Pancreas (tissue), 10 donors: Measurements from ENCODE around the gene AKNA. TPM values are rescaled to one million over a fixed set of nuclear protein-coding genes. Genes with fewer than 3 reads are reported as not detected.
A peak's percentile ranks its signal among the peaks of the same experiment; 100 is the strongest.

Source experiments
- ATAC-seq, 4 donors: fragments of 200-7000 bp; cut with Tn5 transposase; one replicate each; pipeline versions ENCODE4 v1.8.0 to v1.9.1; 2020; ENCODE audit warnings: mild to moderate bottlenecking in 4 of 4, moderate library complexity in 4 of 4
- DNase-seq, 6 donors: peaks; one replicate each; pipeline ENCODE4 v3.0.0-alpha.2; 2020
- FAIRE-seq: peaks from 2 replicates; lab custom pipeline; 2012; peaks lifted over from hg19 to GRCh38; lab: Jason Lieb, UNC
- H3K27ac ChIP-seq, 4 donors: fragments of 200-600 bp; sonication (generic); 1 replicate in 3 of 4; 2 replicates in 1 of 4; pipeline versions ENCODE4 v1.5.0 to v1.8.0; 2020
- H3K27me3 ChIP-seq, 4 donors: fragments of 200-600 bp; one replicate each; pipeline ENCODE4 v1.8.0; 2021
- H3K36me3 ChIP-seq, 3 donors: fragments of 200-600 bp; sonication (generic) in 1 of 3; one replicate each; pipeline versions ENCODE4 v1.5.0 to v1.8.0; 2020 to 2021
- H3K4me1 ChIP-seq, 3 donors: fragments of 200-600 bp; one replicate each; pipeline ENCODE4 v1.8.0; 2021
- H3K4me3 ChIP-seq, 4 donors: fragments of 200-600 bp; sonication (generic) in 2 of 4; one replicate each; pipeline versions ENCODE4 v1.5.0 to v1.8.0; 2020 to 2021
- H3K9me3 ChIP-seq, 4 donors: fragments of 200-600 bp; one replicate each; pipeline ENCODE4 v1.8.0; 2021
- CTCF ChIP-seq, 4 donors: fragments of 200-600 bp; sonication (generic) in 3 of 4; IDR thresholded peaks; one replicate each; pipeline versions ENCODE4 v1.5.0 to v1.8.0; 2021; ENCODE audit warnings: antibody characterized with exemption in 4 of 4
- WGBS, 2 donors: extraction: QIAGEN DNeasy Blood & Tissue Kit; methylation state at CpG; one replicate each; pipeline ENCODE4 v1.1.7; 2013; 5-methylcytosine and 5-hydroxymethylcytosine counted together
- intact Hi-C, 3 donors: fragments of 100-400 bp; cut with DNase I; formaldehyde crosslinking; loops; one replicate each; pipeline versions ENCODE4 v1.11.1 to v1.14.2; 2022
- polyA plus RNA-seq, 2 donors: library from polyadenylated mRNA; stranded (reverse); fragments of 200-250 nt; gene quantifications; one replicate each; pipeline ENCODE4 v1.2.3, GENCODE V29; 2013
- total RNA-seq, 6 donors: library from RNA; stranded (reverse); fragmentation: NEBNext Ultra II Directional in 4 of 6; extraction: Animal tissue kit (Norgen Biotek cat#: 25700) in 4 of 6; gene quantifications; one replicate each; pipeline versions ENCODE4 v1.2.1 to v1.2.4, GENCODE V29; 2021 to 2023
- donor health status: healthy with polysubstance abuse.
- donor health status: DM: no; HTN: no; CAD: no; lungs with moderate emphysema.
- donor health status: DM: no; HTN: no; CAD: no.
- donor health status: control.
- donor health status: control.
- donor health status: Bipolar disorder and iron deficiency.
- donor health status: DM: yes; HTN: yes; CAD: no.
- donor health status: DM: no; HTN: no; CAD: no.
- donor health status: DM: no; HTN: no; CAD: no.
- donor health status: DM: yes; HTN: yes; CAD: no.

Gene AKNA
- total and polyA plus RNA-seq, 8 donors = 5.4 to 18.0 (median 10.4) TPM

GRCh38 chr9:114429488-114429887, 41.7 kb upstream of the AKNA start:
- intact Hi-C loops = loop anchor here in 1 of 3 donors (10.0 kb wide), 1 partner anchor 215 kb away; no protein-coding TSS in a partner anchor
- TF ChIP-seq CTCF (IDR thresholded peaks at IDR 0.05) = no peak
- DNase-seq (peak in 1 of 6 donors; percentile 24), FAIRE-seq (no peak), ATAC-seq (no peak)
- no peaks in the 10 kb centered on the region for H3K9me3 ChIP-seq
- H3K4me1 ChIP-seq = no peaks in the 10 kb centered on the region
- no peaks in the 10 kb centered on the region for H3K36me3 ChIP-seq
- no peak overlapping the region for H3K4me3 ChIP-seq
- WGBS, 2 donors = 90 to 98% methylated on average over 6 of the region's 6 CpGs
- no peaks in the 10 kb centered on the region for H3K27me3 ChIP-seq
- no peak overlapping the region for H3K27ac ChIP-seq

- intact Hi-C loops = loop anchor here in 1 of 3 donors (10.0 kb wide), 1 partner anchor 216 kb away; no protein-coding TSS in a partner anchor
- H3K4me3 ChIP-seq = no peak overlapping the region
- ATAC-seq (no peak), DNase-seq (peak in 1 of 6 donors; percentile 23), FAIRE-seq (no peak)
- H3K9me3 ChIP-seq = no peaks in the 10 kb centered on the region
- no peaks in the 10 kb centered on the region for H3K36me3 ChIP-seq
- no peaks in the 10 kb centered on the region for H3K4me1 ChIP-seq
- H3K27ac ChIP-seq = no peak overlapping the region
- H3K27me3 ChIP-seq = no peaks in the 10 kb centered on the region
- 90 to 94% methylated on average over 8 of the region's 8 CpGs for WGBS, 2 donors
- no peak for TF ChIP-seq CTCF (IDR thresholded peaks at IDR 0.05)
These were observed 40.7 kb upstream of the AKNA start for GRCh38 chr9:114428466-114428865.

GRCh38 chr9:114427644-114428043, 39.9 kb upstream of the AKNA start:
- H3K4me1 ChIP-seq = no peaks in the 10 kb centered on the region
- no peak overlapping the region for H3K27ac ChIP-seq
- intact Hi-C loops = loop anchor here in 1 of 3 donors (10.0 kb wide), 1 partner anchor 217 kb away; no protein-coding TSS in a partner anchor
- ATAC-seq (no peak), FAIRE-seq (no peak), DNase-seq (peak in 1 of 6 donors; percentile 1)
- TF ChIP-seq CTCF (IDR thresholded peaks at IDR 0.05) = no peak
- no peaks in the 10 kb centered on the region for H3K36me3 ChIP-seq
- no peak overlapping the region for H3K4me3 ChIP-seq
- H3K27me3 ChIP-seq = no peaks in the 10 kb centered on the region
- 92 to 94% methylated on average over 4 of the region's 4 CpGs for WGBS, 2 donors
- no peaks in the 10 kb centered on the region for H3K9me3 ChIP-seq

- intact Hi-C loops = loop anchor here in 1 of 3 donors (10.0 kb wide), 1 partner anchor 219 kb away; no protein-coding TSS in a partner anchor
- Histone ChIP-seq H3K4me3 (no peak overlapping the region), H3K4me1 (no peaks in the 10 kb centered on the region), H3K36me3 (no peaks in the 10 kb centered on the region), H3K27me3 (no peaks in the 10 kb centered on the region), H3K27ac (no peak overlapping the region), H3K9me3 (no peaks in the 10 kb centered on the region)
- ATAC-seq = no peak
- no peak for TF ChIP-seq CTCF (IDR thresholded peaks at IDR 0.05)
- FAIRE-seq = no peak
- WGBS, 2 donors = 88 to 89% methylated on average over 18 of the region's 18 CpGs
- DNase-seq = peak in 1 of 6 donors; percentile 35
These were observed 38.5 kb upstream of the AKNA start for GRCh38 chr9:114426046-114426948.
